ENCODE results near the gene ACSL3.

DNA sequence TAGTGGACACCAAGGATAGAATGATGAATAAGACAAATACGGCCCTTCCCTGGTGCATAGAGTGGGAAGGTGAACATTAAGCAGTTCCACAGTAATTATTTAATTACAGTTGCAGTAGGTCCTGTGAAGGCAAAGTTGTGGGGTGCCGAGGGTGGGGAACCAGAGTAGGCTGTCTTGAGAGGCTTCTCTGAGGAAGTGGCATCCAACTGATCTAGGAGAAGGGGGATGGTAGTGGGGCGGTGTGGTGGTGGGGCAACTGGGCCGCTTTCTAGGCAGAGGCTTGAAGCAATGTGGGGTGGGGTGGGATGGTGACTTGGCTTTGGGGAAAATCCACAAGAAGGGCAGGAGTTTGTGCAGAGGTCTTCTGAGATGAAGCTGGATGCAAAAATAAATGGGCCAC is 11.7 kb downstream of the ACSL3 start:
- no peak for TF ChIP-seq CTCF (conservative IDR thresholded peaks at IDR 0.05; ENCODE audit: low read depth, low read length)
- TF ChIP-seq EZH2 (IDR thresholded peaks at IDR 0.05; ENCODE audit: low read length, unreplicated experiment): no peak
